Ecto neural progenitor cell (in vitro differentiated cells): ENCODE data around the gene CSTF2T.
"Not testable (repeated sequence)": the region's sequence is repeated elsewhere in the genome, so short reads cannot be mapped to it uniquely, and the experiment has no call there.

ENCODE experiments used
- DNase-seq: peaks from one replicate; pipeline ENCODE4 v3.0.0-alpha.2; 2018; ENCODE audit warnings: low spot score

The CSTF2T gene

GRCh38 chr10:51698473-51699063 is 827 bp downstream of the CSTF2T start:
- DNase-seq = no peak

GRCh38 chr10:51696251-51696650 is 3.1 kb downstream of the CSTF2T start:
- no peak for DNase-seq

GRCh38 chr10:51694086-51694768 is 5.2 kb downstream of the CSTF2T start:
- no peak for DNase-seq

DNA sequence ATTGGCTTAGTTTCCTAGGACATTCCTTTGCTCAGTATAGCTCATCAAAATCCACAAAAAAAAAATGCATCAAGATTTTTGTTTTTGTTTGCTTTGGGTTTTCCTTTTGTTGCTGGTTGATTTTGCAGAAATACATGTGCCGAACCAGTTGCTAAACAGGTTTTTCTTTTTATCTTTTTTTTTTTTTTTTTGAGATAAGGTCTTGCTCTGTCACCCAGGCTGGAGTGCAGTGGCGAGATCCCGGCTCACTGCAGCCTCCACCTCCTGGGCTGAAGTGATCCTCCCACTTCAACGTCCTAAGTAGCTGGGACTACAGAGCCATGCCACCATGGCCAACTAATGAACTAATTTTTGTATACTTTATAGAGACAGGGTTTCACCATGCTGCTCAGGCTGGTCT is 8.3 kb downstream of the CSTF2T start:
- no peak for DNase-seq

GRCh38 chr10:51689536-51689935 is 9.9 kb downstream of the CSTF2T start:
- DNase-seq = no peak

GRCh38 chr10:51688826-51689225 is 10.6 kb downstream of the CSTF2T start:
- DNase-seq = not testable (repeated sequence)

DNA sequence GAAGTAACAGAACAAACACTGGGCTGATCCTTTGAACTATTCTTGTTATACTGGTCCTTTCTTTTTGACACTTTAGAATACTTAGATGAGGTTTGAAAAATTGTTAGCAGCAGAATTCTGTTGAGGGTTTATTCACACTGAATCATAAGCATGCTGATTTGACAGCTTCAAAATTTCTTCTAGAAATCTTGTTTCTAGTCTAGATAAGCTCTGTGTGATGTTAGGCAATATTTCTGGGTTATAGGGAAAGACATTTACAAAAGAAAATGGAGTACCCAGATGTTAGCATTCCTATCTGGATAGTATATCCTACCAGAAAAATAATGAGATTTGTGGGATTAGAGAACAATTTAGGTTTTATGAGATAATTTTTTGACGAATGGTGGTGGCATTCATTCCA is 12.1 kb downstream of the CSTF2T start:
- no peak for DNase-seq

GRCh38 chr10:51685768-51686167 is 13.6 kb downstream of the CSTF2T start:
- no peak for DNase-seq

GRCh38 chr10:51683031-51683691 is 16.2 kb downstream of the CSTF2T start:
- no peak for DNase-seq

- DNase-seq = no peak
These were observed 19.6 kb downstream of the CSTF2T start for GRCh38 chr10:51679841-51680240.

GRCh38 chr10:51675088-51675487 is 24.3 kb downstream of the CSTF2T start:
- DNase-seq = no peak

DNA sequence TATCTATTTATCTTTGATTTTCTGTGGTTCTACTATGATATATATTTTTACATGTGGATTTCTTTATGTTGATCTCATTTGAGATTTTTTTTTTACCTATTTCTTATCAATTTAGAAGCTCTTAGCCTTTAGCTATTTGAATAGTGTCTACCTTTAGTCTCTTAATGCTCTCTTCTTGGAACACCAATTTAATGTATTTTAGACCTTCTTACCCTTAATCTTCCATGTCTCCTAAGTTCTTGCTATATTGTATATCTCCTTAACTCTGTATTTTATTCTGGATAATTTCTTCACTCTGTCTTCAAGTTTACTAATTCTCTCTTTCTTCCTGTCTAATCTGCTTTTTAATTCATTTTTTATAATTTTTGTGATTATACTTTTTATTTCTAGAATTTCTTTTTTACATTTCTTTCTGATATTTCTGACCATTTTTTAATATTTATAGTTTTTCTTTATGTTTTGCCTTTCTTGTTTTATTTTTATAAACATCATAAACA is 27.3 kb downstream of the CSTF2T start:
- DNase-seq = no peak

- no peak for DNase-seq
These were observed 30.4 kb downstream of the CSTF2T start for GRCh38 chr10:51669041-51669440.

DNA sequence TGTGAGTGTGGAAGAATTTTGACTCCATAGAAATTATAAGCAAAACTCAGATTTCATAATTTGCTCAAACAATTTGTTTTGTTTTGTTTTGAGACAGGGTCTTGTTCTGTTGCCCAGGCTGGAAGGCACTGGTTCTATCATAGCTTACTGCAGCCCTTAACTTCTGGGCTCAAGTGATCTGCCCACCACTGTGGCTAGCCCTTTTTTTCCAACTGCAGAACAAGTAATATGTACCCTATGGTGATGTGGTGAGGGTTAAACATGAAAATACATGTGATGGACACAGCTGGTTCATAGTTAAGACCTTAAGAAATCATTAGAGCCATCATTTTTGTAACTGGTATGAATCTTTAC is 31.1 kb downstream of the CSTF2T start:
- DNase-seq = no peak

- DNase-seq = no peak
These were observed 31.6 kb downstream of the CSTF2T start for GRCh38 chr10:51667678-51668335.

DNA sequence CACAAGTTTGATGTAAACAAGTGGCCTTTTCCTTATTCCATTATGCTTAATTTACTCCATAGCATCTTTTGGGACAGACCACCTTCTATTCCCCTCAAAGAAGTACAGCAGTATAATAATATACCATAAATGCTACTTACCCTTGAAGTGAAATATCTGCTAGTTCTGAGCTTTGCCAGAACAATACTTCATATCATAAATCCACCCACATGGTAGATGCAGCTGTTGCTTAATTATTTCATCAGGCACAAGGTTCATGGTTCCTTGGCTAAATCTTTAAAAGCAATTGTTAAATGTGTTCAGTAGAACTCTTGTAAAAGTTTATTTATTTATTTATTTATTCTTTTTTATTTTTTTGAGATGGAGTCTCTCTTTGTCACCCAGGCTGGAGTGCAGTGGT is 32.9 kb downstream of the CSTF2T start:
- no peak for DNase-seq

DNA sequence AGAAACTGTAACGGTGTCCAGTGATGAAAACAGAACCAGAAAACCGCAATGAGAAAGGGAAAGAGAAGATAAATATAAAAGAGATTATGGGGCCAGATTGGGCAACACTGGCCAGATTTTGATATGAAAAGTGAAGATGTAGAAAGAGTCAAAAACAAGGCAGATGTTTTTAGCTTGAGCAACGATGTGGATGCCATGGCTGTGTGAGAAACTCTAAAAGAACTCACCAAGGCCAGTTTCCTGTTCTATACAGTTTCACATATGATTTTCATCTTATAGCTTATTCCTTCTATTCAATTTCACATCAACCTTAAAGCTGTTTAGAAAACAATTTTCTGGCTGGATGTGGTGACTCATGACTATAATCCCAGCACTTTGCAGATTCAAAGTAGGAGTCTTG is 36.3 kb downstream of the CSTF2T start:
- DNase-seq = no peak

DNA sequence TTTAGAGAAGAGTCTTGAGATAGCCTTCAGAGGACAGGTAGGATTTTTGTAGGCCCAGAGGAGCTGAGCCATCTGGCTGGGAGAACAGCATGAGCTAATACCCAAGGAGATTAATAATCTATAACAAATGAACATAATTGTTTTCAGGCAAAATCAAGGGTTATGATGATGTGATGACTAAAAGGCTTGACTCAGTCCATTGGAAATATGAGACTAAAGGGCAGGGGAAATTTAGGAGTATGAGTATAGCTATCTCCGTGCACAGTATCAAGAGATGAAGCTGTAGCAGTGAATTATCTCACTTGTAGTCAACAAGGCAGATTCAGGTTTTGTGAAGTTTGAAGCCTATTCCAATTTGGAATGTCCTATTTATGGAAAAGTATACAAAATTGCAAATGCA is 40.1 kb downstream of the CSTF2T start:
- DNase-seq = no peak

GRCh38 chr10:51658000-51658399 is 41.4 kb downstream of the CSTF2T start:
- DNase-seq = no peak

DNA sequence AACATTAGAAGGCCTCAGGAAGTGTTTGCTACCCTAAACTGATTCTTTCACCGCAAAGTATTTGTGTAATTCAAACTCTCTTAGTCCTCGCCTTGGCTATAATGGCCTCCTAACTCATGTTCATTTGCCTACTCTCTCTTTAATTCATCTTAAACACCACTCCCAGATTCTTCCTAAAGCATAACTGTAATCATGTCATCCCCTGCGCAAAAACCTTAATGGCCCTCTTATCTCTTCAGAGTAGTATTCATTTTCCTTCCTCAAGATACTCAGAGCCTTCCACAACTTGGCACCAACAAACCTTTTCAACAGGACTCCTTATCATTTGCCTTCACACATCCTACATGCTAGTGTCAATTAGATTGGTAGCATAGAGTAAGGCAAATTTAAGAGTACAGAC is 42.9 kb downstream of the CSTF2T start:
- no peak for DNase-seq

GRCh38 chr10:51654918-51655317 is 44.5 kb downstream of the CSTF2T start:
- no peak for DNase-seq

- no peak for DNase-seq
These were observed 46.4 kb downstream of the CSTF2T start for GRCh38 chr10:51653025-51653424.

DNA sequence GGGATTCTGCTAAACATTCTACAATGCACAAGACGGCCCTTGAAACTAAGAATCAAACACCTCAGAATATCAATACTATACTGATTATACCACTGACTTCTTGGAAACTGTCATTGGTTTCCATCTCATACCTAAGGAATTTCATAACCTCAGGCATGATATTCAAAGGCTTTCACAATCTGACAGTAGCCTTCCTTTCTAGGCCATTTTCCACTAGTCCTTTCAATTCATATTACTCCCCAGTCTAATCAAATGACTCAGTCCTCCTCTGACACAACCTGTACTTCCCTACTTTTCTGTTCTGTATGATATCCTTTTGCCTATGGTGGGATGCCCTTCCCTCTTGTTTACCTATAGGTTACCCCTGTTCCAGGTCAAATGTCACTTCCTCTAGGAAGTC is 48.3 kb downstream of the CSTF2T start:
- no peak for DNase-seq
